GM12872 (cell line): ENCODE data around the gene SHQ1.

Experiments used
- TF ChIP-seq, protein P1 (sequence below): IDR thresholded peaks from 3 replicates; pipeline ENCODE4 v1.5.1; 2011; ENCODE audit warnings: low read depth, mild to moderate bottlenecking, low read length, moderate library complexity; ENCODE audit not compliant: insufficient read depth

The SHQ1 gene

DNA sequence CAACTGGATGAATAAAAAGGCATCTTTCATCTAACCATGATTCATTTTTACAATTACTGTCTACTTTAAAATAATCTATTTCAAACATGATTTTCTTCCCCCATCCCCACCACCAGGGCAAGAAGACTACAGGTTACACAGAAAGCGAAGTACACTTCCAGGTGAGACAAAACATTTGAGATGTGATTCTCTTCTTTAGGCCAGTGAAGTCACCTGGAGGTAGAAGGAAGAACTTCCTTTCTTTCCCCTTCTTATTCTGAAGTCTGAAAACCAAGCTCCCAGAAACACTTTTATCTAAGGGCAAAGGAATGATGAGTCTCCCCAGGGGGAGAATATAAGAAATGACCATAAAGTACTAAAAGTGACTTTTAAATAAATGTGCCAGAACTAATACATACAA, 36.7 kb downstream of the SHQ1 start:
- TF ChIP-seq, protein P1, sequence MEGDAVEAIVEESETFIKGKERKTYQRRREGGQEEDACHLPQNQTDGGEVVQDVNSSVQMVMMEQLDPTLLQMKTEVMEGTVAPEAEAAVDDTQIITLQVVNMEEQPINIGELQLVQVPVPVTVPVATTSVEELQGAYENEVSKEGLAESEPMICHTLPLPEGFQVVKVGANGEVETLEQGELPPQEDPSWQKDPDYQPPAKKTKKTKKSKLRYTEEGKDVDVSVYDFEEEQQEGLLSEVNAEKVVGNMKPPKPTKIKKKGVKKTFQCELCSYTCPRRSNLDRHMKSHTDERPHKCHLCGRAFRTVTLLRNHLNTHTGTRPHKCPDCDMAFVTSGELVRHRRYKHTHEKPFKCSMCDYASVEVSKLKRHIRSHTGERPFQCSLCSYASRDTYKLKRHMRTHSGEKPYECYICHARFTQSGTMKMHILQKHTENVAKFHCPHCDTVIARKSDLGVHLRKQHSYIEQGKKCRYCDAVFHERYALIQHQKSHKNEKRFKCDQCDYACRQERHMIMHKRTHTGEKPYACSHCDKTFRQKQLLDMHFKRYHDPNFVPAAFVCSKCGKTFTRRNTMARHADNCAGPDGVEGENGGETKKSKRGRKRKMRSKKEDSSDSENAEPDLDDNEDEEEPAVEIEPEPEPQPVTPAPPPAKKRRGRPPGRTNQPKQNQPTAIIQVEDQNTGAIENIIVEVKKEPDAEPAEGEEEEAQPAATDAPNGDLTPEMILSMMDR: no peak

DNA sequence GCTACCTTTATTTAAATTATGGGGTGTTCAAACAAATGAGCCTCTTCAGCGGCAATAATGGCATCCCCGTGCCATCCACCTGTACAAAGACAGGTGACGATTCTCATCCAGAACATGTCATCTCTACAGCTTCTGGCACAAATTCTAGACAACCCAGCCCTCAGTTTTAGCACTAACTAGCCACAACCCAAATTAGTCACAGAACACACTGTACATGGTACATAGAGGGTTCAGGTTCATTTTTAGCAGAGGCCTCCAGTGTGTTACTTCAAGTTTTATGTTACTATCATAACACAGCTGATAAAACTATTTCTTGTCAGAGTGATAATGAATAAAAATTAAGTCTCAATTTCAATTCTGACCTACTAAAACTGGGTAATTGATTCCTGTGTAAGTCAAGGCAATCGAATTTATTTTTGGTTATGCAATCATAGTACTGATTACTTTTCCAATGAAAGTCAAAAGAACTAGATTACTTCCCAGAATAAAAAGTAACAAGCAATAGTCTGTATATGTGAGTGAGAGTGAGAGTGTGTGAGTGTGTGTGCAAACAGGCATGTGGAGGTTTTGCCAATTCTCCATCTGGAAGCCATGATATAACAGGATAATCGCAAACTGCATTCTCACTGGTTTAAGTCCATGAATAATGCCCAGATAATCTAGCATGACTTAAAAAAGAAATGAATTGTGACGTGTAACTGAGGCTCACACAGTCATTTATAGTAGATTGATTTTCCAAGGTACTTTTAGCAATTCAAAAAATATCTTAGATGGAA, 37.4 kb downstream of the SHQ1 start:
- TF ChIP-seq, protein P1: no peak

DNA sequence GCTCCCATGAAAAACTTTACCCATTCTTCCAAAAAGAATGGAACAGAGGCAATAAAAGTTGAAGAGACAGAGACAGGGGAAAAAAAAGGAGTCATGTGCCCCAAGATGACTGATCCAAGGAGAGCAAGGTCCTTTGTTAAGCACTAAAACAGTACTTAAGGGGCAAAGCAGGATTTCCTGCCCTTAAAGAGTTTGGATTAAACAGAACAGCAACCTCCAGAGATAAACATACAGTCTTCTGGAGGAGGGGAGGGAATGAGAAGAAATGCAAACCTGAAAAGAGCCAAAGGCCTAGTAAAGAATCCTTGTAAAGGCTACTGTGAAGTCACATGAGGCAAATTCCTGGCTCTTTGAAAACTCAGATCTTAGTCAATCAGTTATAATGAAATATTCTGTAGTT, 38.2 kb downstream of the SHQ1 start:
- TF ChIP-seq, protein P1: no peak

DNA sequence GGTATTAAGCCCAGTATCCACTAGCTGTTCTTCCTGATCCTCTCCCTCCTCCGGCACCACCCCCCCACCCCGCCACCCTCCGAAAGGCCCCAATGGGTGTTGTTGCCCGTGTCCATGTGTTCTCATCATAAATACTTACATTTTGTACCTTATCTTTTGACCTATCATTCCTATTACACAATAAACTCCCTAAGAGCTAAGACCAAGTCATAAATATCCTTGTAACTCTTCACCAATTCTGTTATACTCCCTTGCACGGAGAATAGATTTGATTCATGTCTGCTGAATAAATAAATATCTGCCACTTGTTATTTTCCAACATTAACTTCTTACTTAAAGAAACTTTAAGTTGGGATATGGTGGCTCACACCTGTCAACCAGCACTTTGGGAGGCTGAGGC, 43.9 kb downstream of the SHQ1 start:
- TF ChIP-seq, protein P1: no peak

DNA sequence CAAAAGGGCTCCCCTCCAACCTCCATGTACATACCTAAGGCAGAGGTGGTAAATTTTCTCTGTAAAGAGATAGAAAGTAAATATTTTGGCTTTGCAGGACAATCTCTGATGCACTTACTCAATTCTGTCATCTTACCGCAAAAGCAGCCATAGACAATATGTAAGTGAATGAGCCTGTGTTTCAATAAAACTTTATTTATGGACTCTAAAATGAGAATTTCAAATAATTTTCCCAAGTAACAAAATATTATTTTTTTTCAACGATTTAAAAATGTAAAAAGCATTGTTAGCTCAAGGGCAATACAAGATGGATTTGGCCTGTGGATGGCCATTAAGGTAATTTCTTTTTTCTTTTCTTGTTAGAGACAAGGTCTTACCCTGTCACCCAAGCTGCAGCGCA, 44.7 kb downstream of the SHQ1 start:
- TF ChIP-seq, protein P1: no peak

DNA sequence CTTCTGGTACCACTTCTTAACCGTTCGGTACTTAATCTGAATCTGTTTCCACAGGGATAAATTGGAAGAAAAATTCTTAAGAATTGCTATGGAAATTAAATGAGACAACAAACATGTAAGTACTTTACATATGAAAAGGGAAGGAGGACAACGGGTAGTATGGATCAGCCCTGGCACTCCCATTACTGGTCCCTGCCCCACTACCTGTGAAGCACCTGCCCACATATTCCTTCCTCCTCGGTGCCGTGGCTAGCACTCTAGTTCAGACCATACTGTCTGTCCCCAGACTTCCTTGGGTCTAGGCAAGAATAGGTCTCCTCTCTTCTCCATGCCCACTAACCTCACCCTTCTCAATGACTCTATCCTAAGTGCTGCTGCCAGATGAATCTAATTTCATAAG, 46.2 kb downstream of the SHQ1 start:
- TF ChIP-seq, protein P1: no peak

DNA sequence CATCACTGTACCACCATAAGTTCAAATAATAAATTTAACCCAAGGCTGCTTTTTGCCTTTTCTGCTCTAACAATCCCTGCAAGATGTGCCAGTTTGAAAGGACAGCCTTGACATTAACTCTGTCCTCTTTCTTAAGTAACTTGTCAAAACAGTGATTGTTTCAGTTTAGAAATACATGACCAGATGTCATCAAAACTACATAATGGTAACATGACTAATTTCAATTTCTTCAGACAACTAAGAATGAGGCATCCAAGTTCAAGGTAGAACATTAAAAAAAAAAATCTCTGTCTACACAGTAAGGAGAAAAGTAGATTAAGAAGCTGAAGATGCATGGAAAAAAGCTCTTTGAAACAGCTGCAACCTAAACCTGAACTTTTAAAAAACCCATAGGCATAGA, 47.4 kb downstream of the SHQ1 start:
- TF ChIP-seq, protein P1: no peak
